SK-N-SH (cell line): ENCODE data around the gene TNRC6A. TPM values are rescaled to one million over a fixed set of nuclear protein-coding genes. Genes with fewer than 3 reads are reported as not detected.

Experiments used
- CTCF ChIA-PET: fragments of 300-600, 350-600 bp; formaldehyde crosslinking; extraction: SDS; loops from one replicate; lab custom pipeline; 2021; lab: Yijun Ruan, JAX
- POLR2A ChIA-PET: fragments of 350-600 bp; sonication (Branson Sonifier 250); formaldehyde crosslinking; extraction: SDS; loops from one replicate; lab custom pipeline; 2020; ENCODE audit warnings: antibody characterized with exemption, inconsistent platforms; lab: Yijun Ruan, JAX
- DNase-seq: peaks from one replicate; pipeline ENCODE4 v3.0.0; 2012
- H2AFZ ChIP-seq: fragments of 200-600 bp; sonication (generic); 2 replicates; pipeline ENCODE4 v1.8.1; 2016; ENCODE audit warnings: antibody characterized with exemption, mild to moderate bottlenecking, low read depth
- H3F3A ChIP-seq: fragments of 200-600 bp; sonication (generic); replicated peaks from 2 replicates; pipeline ENCODE3; 2016; ENCODE audit warnings: antibody characterized with exemption, mild to moderate bottlenecking; ENCODE audit not compliant: insufficient read depth
- H3K27ac ChIP-seq, 2 experiments: fragments of 200-500 bp in 1 of 2; fragments of 200-600 bp in 1 of 2; sonication (Bioruptor generic) in 1 of 2; sonication (generic), shearing (Covaris generic) in 1 of 2; 2 replicates each; pipeline versions ENCODE4 v1.5.1 to v1.6.1; 2014 to 2016; ENCODE audit warnings: low read depth in 2 of 2, inconsistent platforms in 1 of 2, low read length in 1 of 2, mild to moderate bottlenecking in 1 of 2, mixed read lengths in 1 of 2
- H3K27me3 ChIP-seq: fragments of 200-600 bp; sonication (generic), shearing (Covaris generic); 2 replicates; pipeline ENCODE4 v1.6.1; 2016; ENCODE audit warnings: mixed run types; ENCODE audit not compliant: insufficient read depth
- H3K36me3 ChIP-seq, 2 experiments: fragments of 200-500 bp in 1 of 2; fragments of 200-600 bp in 1 of 2; sonication (Bioruptor generic) in 1 of 2; sonication (generic) in 1 of 2; replicated peaks in 1 of 2; 2 replicates each; pipeline versions ENCODE3 to v1.5.1; 2014 to 2016; ENCODE audit warnings: low read length in 1 of 2, mild to moderate bottlenecking in 1 of 2; ENCODE audit not compliant: insufficient read depth in 2 of 2, control insufficient read depth in 1 of 2
- H3K4me1 ChIP-seq, 2 experiments: fragments of 200-500 bp in 1 of 2; fragments of 200-600 bp in 1 of 2; sonication (Bioruptor generic) in 1 of 2; sonication (generic), shearing (Covaris generic) in 1 of 2; 2 replicates each; pipeline versions ENCODE4 v1.5.1 to v1.6.1; 2014 to 2016; ENCODE audit warnings: low read depth in 1 of 2, low read length in 1 of 2, mixed run types in 1 of 2; ENCODE audit not compliant: insufficient read depth in 2 of 2, control insufficient read depth in 1 of 2
- H3K4me2 ChIP-seq: fragments of 200-600 bp; sonication (generic), shearing (Covaris generic); 2 replicates; pipeline ENCODE4 v1.6.1; 2017; ENCODE audit warnings: mixed run types
- H3K4me3 ChIP-seq, 2 experiments: fragments of 200-500 bp in 1 of 2; fragments of 200-600 bp in 1 of 2; sonication (Bioruptor generic) in 1 of 2; sonication (generic), shearing (Covaris generic) in 1 of 2; 2 replicates each; pipeline versions ENCODE4 v1.5.1 to v1.8.1; 2014 to 2016; ENCODE audit warnings: low read depth in 2 of 2, inconsistent platforms in 1 of 2, low read length in 1 of 2, mild to moderate bottlenecking in 1 of 2, mixed read lengths in 1 of 2, moderate library complexity in 1 of 2
- H3K79me2 ChIP-seq: fragments of 200-600 bp; sonication (generic); 2 replicates; pipeline ENCODE4 v1.8.1; 2017; ENCODE audit warnings: mild to moderate bottlenecking; ENCODE audit not compliant: insufficient read depth
- H3K9ac ChIP-seq: fragments of 200-600 bp; sonication (generic); 2 replicates; pipeline ENCODE4 v1.6.1; 2017; ENCODE audit warnings: mixed run types
- H3K9me2 ChIP-seq: fragments of 200-600 bp; sonication (generic); 2 replicates; pipeline ENCODE4 v1.6.1; 2017; ENCODE audit warnings: mixed run types
- H3K9me3 ChIP-seq: fragments of 200-600 bp; sonication (generic); 2 replicates; pipeline ENCODE4 v1.6.1; 2017; ENCODE audit warnings: mixed run types, mild to moderate bottlenecking, moderate library complexity
- H4K20me1 ChIP-seq: fragments of 200-600 bp; sonication (generic); 2 replicates; pipeline ENCODE4 v1.6.1; 2017; ENCODE audit warnings: mild to moderate bottlenecking, mixed run types; ENCODE audit not compliant: insufficient read depth
- CHD2 ChIP-seq: fragments of 150-350 bp; IDR thresholded peaks from 2 replicates; pipeline ENCODE4 v1.6.1; 2018; ENCODE audit warnings: low read length; ENCODE audit not compliant: partially characterized antibody
- ELF1 ChIP-seq: IDR thresholded peaks from 2 replicates; pipeline ENCODE4 v1.4.0; 2012
- EP300 ChIP-seq, 2 experiments: IDR thresholded peaks; 2 replicates each; pipeline versions ENCODE4 v1.4.0 to v1.6.1; 2012; ENCODE audit warnings: borderline replicate concordance in 1 of 2, low read depth in 1 of 2, low read length in 1 of 2
- FOXJ3 ChIP-seq: sonication (generic); formaldehyde crosslinking; IDR thresholded peaks from 2 replicates; pipeline ENCODE4 v1.5.1; 2020; ENCODE audit warnings: mild to moderate bottlenecking, missing genetic modification reagents
- FOXM1 ChIP-seq: IDR thresholded peaks from 2 replicates; pipeline ENCODE4 v1.4.0; 2012; ENCODE audit warnings: low read depth, mild to moderate bottlenecking
- GABPA ChIP-seq: IDR thresholded peaks from 2 replicates; pipeline ENCODE4 v1.4.0; 2012; ENCODE audit warnings: low read depth, mild to moderate bottlenecking
- GATA2 ChIP-seq: sonication (generic); formaldehyde crosslinking; IDR thresholded peaks from 2 replicates; pipeline ENCODE4 v1.5.0; 2020; ENCODE audit warnings: mild to moderate bottlenecking, missing genetic modification reagents
- IRF3 ChIP-seq: fragments of 150-350 bp; IDR thresholded peaks from 2 replicates; pipeline ENCODE4 v1.6.1; 2016; ENCODE audit warnings: mild to moderate bottlenecking, low read depth, low read length
- JUND ChIP-seq: IDR thresholded peaks from 2 replicates; pipeline ENCODE4 v1.4.0; 2012
- MXI1 ChIP-seq: IDR thresholded peaks from 2 replicates; pipeline ENCODE4 v1.6.1; 2012; ENCODE audit warnings: mild to moderate bottlenecking, low read depth, low read length, improper control_type of control experiment
- RFX5 ChIP-seq: IDR thresholded peaks from 2 replicates; pipeline ENCODE4 v1.6.1; 2012; ENCODE audit warnings: mild to moderate bottlenecking, improper control_type of control experiment, low read length
- RXRA ChIP-seq: IDR thresholded peaks from 2 replicates; pipeline ENCODE4 v1.4.0; 2012; ENCODE audit warnings: low read depth, mild to moderate bottlenecking, borderline replicate concordance
- SMC3 ChIP-seq: IDR thresholded peaks from 2 replicates; pipeline ENCODE4 v1.6.1; 2012; ENCODE audit warnings: low read depth, low read length, improper control_type of control experiment
- TCF12 ChIP-seq: IDR thresholded peaks from 2 replicates; pipeline ENCODE4 v1.4.0; 2012
- TEAD4 ChIP-seq: IDR thresholded peaks from 2 replicates; pipeline ENCODE4 v1.4.0; 2012; ENCODE audit warnings: mild to moderate bottlenecking, borderline replicate concordance; ENCODE audit not compliant: insufficient read depth
- YY1 ChIP-seq: IDR thresholded peaks from 2 replicates; pipeline ENCODE4 v1.4.0; 2012; ENCODE audit warnings: low read depth, mild to moderate bottlenecking
- ZBTB33 ChIP-seq: IDR thresholded peaks from 2 replicates; pipeline ENCODE4 v1.4.0; 2012; ENCODE audit warnings: low read depth, borderline replicate concordance
- WGBS: methylation state at CpG from one replicate; pipeline ENCODE4 v1.1.6; 2017; ENCODE audit warnings: low lambda C conversion rate; 5-methylcytosine and 5-hydroxymethylcytosine counted together
- polyA plus RNA-seq, 3 experiments: library from polyadenylated mRNA; depleted of rRNA; stranded (reverse); fragments of >200 nt; gene quantifications; 2 replicates each; pipeline ENCODE4 v1.2.3, GENCODE V29; 2012
- TF ChIP-seq, protein P1 (sequence below): IDR thresholded peaks from 2 replicates; pipeline ENCODE4 v1.6.1; 2012; ENCODE audit warnings: mild to moderate bottlenecking, low read depth, low read length, moderate library complexity
- TF ChIP-seq, protein P2 (sequence below): IDR thresholded peaks from 2 replicates; pipeline ENCODE4 v1.4.0; 2012; ENCODE audit warnings: low read depth

TNRC6A gene
- polyA plus RNA-seq, 1 of the 3 experiments (the other 2 are of a cell fraction), result 32.5 TPM

DNA sequence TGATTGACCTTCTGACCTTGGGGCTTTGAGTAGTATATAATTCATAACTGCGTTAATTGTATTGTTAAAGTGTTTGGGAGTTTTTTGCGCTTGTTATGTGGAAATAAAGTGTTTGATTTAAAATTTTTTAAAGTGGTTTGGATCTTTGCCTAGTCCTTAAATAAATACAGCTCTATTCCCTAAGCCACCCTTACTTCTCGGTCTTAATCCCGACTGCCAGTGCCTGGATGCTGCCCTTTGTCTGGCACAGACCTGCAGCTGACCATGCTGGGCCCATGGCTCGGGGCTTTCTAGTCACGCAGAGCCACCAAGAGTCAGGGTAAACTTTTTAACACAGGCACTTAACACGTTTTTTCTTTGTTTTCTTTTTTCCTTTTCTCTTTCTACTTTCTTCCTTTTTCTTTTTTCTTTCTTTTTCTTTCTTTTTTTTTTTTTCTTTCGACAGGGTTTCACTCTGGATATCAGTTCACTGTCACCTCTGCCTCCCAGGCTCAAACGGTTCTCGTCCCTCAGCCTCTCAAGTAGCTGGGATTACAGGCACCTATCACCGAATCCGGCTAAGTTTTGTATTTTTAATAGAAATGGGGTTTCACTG is 96.7 kb downstream of the TNRC6A start:
- POLR2A ChIA-PET, result interaction anchor here (0.7 kb wide), 1 partner anchor 281 kb away, joined by 3 read pairs; no protein-coding TSS in a partner anchor

DNA sequence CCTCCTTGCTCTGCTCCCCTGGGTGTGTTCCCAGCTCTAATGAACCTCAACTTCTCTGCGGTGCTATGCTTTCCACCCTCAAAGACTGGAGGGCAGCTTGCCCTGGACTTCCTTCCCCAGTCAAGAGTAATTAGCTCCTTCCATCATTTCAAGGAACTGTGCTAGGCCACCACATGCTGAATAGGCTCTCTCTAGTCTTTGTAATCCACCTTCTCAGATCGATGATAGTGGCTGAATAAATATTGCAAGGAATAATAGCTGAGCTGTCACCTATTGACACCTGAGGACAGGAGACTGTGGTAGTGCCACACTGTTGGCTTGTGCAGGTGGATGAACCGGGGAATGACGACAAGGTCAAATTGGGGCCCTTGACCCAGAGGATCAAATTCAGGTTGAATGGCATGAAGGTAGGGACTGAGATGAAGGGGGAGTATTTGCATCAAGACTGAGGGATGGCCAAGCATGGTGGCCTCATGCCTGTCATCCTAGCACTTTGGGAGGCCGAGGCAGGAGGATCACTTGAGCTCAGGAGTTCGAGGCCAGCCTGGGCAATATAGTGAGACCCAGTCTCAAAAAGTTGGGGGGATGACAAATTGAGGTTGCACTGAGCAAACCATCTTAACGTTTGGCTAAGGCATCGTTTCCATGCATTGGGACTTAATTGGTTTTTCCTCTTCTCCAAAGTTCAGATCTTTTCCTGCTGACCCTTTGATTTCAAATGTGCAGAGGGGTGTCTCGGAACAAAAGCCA is 97.5 kb downstream of the TNRC6A start:
- no peaks in the 10 kb centered on the region for H3K9me3 ChIP-seq
- TF ChIP-seq FOXM1 (no peak), YY1 (no peak), SMC3 (no peak), RFX5 (no peak), JUND (no peak), RXRA (no peak), FOXJ3 (CRISPR knock-in tag) (no peak), GABPA (no peak), IRF3 (no peak), EP300 (IDR thresholded peaks at IDR 0.05; ENCODE audit: borderline replicate concordance in 1 of 2, low read depth in 1 of 2, low read length in 1 of 2) (no peak), TCF12 (no peak)
- TF ChIP-seq, protein P1, sequence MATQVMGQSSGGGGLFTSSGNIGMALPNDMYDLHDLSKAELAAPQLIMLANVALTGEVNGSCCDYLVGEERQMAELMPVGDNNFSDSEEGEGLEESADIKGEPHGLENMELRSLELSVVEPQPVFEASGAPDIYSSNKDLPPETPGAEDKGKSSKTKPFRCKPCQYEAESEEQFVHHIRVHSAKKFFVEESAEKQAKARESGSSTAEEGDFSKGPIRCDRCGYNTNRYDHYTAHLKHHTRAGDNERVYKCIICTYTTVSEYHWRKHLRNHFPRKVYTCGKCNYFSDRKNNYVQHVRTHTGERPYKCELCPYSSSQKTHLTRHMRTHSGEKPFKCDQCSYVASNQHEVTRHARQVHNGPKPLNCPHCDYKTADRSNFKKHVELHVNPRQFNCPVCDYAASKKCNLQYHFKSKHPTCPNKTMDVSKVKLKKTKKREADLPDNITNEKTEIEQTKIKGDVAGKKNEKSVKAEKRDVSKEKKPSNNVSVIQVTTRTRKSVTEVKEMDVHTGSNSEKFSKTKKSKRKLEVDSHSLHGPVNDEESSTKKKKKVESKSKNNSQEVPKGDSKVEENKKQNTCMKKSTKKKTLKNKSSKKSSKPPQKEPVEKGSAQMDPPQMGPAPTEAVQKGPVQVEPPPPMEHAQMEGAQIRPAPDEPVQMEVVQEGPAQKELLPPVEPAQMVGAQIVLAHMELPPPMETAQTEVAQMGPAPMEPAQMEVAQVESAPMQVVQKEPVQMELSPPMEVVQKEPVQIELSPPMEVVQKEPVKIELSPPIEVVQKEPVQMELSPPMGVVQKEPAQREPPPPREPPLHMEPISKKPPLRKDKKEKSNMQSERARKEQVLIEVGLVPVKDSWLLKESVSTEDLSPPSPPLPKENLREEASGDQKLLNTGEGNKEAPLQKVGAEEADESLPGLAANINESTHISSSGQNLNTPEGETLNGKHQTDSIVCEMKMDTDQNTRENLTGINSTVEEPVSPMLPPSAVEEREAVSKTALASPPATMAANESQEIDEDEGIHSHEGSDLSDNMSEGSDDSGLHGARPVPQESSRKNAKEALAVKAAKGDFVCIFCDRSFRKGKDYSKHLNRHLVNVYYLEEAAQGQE, result no peak
- TF ChIP-seq, all 33 proteins: peak for 0
- H3K27ac ChIP-seq, result no peak overlapping the region
- peaks cover 0 to 2% of the 10 kb centered on the region in 2 experiments; a peak in 1 of 4 replicates for H3K4me1 ChIP-seq
- no peak overlapping the region for H3K9ac ChIP-seq
- H3K4me2 ChIP-seq, result no peak overlapping the region
- peaks cover 23 to 46% of the 10 kb centered on the region in 2 experiments for H3K36me3 ChIP-seq
- ChIA-PET CTCF (interaction anchor here (2.1 kb wide), 1 partner anchor 11 kb away, joined by 5 read pairs; no protein-coding TSS in a partner anchor), POLR2A (no interaction called here)
- H3K79me2 ChIP-seq, result no peaks in the 10 kb centered on the region
- no peaks in the 10 kb centered on the region for H4K20me1 ChIP-seq
- DNase-seq, result no peak
- 97% methylated on average over 9 of the region's 9 CpGs for WGBS
- H3K9me2 ChIP-seq, result no peaks in the 10 kb centered on the region
- no peaks in the 10 kb centered on the region for H3K27me3 ChIP-seq
- no peak overlapping the region for H3K4me3 ChIP-seq
- no peak overlapping the region for H2AFZ ChIP-seq
- no peaks in the 10 kb centered on the region for H3F3A ChIP-seq

More for the DNA sequence above, 96.7 kb downstream of the TNRC6A start:
- Histone ChIP-seq H3F3A (no peaks in the 10 kb centered on the region), H2AFZ (no peak overlapping the region), H4K20me1 (no peaks in the 10 kb centered on the region), H3K79me2 (no peaks in the 10 kb centered on the region), H3K4me3 (no peak overlapping the region), H3K27me3 (no peaks in the 10 kb centered on the region), H3K4me1 (peaks cover 0 to 8% of the 10 kb centered on the region in 2 experiments; a peak in 1 of 4 replicates), H3K27ac (no peak overlapping the region), H3K9me2 (no peaks in the 10 kb centered on the region), H3K4me2 (no peak overlapping the region), H3K9ac (no peak overlapping the region), H3K9me3 (no peaks in the 10 kb centered on the region), H3K36me3 (peaks cover 27 to 54% of the 10 kb centered on the region in 2 experiments)
- TF ChIP-seq CHD2 (no peak), EP300 (IDR thresholded peaks at IDR 0.05; ENCODE audit: borderline replicate concordance in 1 of 2, low read depth in 1 of 2, low read length in 1 of 2) (no peak), ELF1 (no peak), MXI1 (no peak), ZBTB33 (no peak), RFX5 (no peak), JUND (no peak), GATA2 (CRISPR knock-in tag) (no peak), TEAD4 (no peak)
- TF ChIP-seq, protein P2, sequence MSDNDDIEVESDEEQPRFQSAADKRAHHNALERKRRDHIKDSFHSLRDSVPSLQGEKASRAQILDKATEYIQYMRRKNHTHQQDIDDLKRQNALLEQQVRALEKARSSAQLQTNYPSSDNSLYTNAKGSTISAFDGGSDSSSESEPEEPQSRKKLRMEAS, result no peak
- 94% methylated on average over 12 of the region's 12 CpGs for WGBS
- CTCF ChIA-PET, result interaction anchor here (0.5 to 2.1 kb wide), 4 partner anchors 10 to 309 kb away, joined by 3 to 5 read pairs (median 4); no protein-coding TSS in a partner anchor
- no peak for DNase-seq
